Ammon's horn (tissue), 1 donor: Measurements from ENCODE around the gene ZNF814.
A peak's percentile ranks its signal among the peaks of the same experiment; 100 is the strongest.
"Not testable (repeated sequence)": the region's sequence is repeated elsewhere in the genome, so short reads cannot be mapped to it uniquely, and the experiment has no call there.

ENCODE experiments used
- DNase-seq: peaks from one replicate; pipeline ENCODE4 v3.0.0-alpha.2; 2016; ENCODE audit warnings: low spot score

The ZNF814 gene

DNA sequence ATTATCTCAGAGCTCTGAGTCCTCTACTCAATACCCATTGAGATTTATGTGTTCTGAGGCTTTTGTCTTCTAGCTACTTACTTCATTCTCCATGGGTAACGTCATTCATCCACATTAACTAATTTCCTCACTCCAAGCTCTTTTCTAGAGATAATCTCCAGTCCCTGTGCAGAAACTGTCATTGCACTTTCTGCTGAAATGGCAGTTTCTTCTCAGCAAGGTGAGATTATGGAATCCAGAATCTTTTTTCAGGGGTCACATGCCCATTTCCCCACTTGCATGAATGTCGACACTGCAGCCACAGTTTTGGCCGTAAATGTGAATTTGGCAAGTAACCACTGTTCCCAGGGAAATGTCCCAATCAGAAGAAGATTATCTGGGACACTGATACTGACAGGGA is 26.5 kb downstream of the ZNF814 start:
- DNase-seq: not testable (repeated sequence)

GRCh38 chr19:57854117-57854516 is 34.7 kb downstream of the ZNF814 start:
- not testable (repeated sequence) for DNase-seq

GRCh38 chr19:57851812-57852603 is 36.8 kb downstream of the ZNF814 start:
- not testable (repeated sequence) for DNase-seq

DNA sequence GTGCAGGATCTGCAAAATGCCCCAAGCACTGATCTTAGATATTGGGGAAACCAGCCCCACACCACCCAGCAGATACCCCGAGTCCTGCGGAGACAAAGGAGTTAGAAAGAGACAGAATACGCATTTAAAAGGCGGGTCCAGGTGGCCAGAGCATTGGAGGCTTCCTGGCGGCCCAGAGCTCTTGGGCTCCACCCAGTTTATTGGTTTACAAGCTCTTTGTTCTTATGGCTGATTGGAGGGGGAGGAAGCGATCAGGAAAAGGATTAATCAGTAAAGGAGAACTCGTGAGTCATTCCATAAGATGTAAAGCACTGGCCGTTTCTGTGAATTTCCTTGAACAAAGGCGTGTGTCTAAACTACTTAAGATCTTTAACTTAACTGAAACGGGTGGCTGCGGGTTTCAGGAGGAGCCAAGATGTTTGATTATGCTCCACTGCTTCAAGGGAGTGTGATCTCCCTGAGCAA is 38.3 kb downstream of the ZNF814 start:
- no peak for DNase-seq

GRCh38 chr19:57849666-57850473 is 39.0 kb downstream of the ZNF814 start, which contains the start of gene ZNF587:
Gene ZNF587 (plus strand): TSS chr19:57849859. CDS start chr19:57850039, 180 bp downstream.
- DNase-seq: peak; percentile 93

DNA sequence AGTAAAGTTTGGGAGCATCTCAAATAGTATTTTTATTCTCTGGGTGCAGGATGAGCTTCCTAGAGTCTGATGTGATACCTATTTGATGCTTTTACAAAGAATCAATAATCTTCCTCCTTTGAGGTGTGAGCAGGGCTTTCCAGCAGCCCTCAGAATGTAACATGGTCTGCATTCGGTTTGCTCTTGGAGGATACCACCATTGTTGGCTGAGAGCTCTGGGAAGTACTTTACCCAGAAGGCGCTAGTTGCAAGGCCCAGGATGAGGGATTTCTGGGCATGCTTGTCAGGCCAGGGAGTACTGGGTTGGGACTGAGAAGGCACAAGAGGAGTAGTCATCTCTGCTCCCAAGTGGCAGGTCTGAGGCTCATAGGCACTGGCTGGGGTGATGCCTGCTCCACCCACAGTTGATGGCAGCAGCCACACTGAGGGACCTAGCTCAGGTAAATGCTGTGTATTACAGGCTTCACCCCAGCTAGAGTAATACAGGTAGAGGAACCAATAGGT is 39.6 kb downstream of the ZNF814 start:
- not testable (repeated sequence) for DNase-seq

- DNase-seq: not testable (repeated sequence)
These were observed 41.7 kb downstream of the ZNF814 start for GRCh38 chr19:57847164-57847563.

DNA sequence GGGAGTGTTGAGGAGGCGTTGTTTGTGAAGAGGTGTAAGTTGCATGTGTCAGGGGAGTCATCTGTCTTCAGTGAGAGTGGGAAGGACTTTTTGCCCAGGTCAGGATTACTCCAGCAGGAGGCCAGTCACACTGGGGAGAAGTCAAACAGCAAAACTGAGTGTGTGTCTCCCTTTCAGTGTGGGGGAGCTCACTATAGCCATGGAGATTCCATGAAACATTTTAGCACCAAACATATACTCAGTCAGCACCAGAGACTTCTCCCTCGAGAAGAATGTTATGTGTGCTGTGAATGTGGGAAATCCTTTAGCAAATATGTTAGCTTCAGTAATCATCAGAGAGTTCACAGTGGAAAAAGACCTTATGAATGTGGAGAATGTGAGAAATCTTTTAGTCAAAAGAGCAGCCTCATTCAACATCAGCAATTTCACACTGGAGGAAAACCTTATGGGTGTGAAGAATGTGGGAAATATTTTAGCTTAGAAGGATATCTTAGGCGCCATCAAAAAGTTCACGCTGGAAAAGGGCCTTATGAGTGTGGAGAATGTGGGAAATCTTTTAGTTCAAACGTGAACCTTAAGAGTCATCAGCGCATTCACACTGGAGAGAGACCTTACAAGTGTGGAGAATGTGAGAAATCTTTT is 47.6 kb downstream of the ZNF814 start:
- DNase-seq: no peak

- not testable (repeated sequence) for DNase-seq
These were observed 50.1 kb downstream of the ZNF814 start for GRCh38 chr19:57838622-57839191.

GRCh38 chr19:57836991-57837390 is 51.8 kb downstream of the ZNF814 start:
- not testable (repeated sequence) for DNase-seq

DNA sequence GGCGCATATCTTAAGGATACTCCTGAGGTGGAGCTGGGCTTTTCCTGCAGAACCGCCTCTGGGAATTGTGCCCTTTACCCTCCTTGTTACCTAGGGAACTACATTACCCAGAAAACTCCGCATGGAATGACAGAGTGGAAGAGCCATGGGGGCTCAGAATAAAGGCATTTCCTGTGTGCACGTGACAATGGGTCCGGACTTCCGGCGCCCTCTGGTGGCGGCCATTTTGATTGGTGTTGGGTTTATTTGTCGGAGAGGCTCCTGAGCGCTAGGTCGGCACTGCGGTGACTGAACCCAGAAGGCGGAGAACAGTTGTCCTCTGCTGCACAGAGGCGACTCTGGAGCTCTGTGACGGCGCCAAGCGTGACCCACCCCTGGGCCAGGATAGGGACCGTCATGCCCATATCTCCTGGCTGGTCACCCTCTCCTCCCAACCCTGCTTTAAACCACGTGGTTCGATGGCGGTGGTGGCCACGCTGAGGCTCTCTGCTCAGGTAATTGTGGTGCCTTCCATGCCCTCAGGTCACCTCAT is 58.7 kb downstream of the ZNF814 start, which contains the start of gene ZNF587B:
TSS of gene ZNF587B (plus strand) at position 229 of the 532 bp plus-strand sequence. CDS start at position 459, 230 bp downstream.
- peak; percentile 64 for DNase-seq

GRCh38 chr19:57829316-57829715 is 59.5 kb downstream of the ZNF814 start:
- no peak for DNase-seq

- no peak for DNase-seq
These were observed 63.3 kb downstream of the ZNF814 start for GRCh38 chr19:57825511-57825910.

- DNase-seq: not testable (repeated sequence)
These were observed 65.2 kb downstream of the ZNF814 start for GRCh38 chr19:57823608-57824007.

DNA sequence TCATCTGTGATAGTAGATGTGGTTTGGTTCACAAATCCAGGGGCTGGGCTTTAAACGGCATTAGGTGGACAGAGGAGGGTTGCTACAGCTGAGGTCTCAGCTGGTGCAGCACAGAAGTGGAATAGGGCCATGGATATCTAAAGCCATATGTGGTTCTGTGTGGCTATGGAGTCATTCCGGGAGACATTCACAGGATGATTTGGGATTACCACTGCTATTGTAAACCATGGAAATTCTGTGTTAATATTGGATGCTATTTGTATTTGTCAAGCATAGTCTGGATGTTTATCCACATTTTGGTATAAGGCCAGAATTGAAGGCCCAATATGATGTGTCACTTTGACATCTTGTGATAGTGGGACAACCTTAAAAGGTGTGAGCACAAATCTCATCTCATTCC is 65.7 kb downstream of the ZNF814 start:
- DNase-seq: not testable (repeated sequence)

GRCh38 chr19:57821501-57821900 is 67.3 kb downstream of the ZNF814 start:
- DNase-seq: not testable (repeated sequence)

GRCh38 chr19:57821095-57821494 is 67.7 kb downstream of the ZNF814 start:
- DNase-seq: not testable (repeated sequence)

GRCh38 chr19:57820599-57820998 is 68.2 kb downstream of the ZNF814 start:
- no peak for DNase-seq

- DNase-seq: peak; percentile 95
These were observed 69.2 kb downstream of the ZNF814 start for GRCh38 chr19:57819475-57820148.

GRCh38 chr19:57818378-57818777 is 70.5 kb downstream of the ZNF814 start:
- DNase-seq: no peak

DNA sequence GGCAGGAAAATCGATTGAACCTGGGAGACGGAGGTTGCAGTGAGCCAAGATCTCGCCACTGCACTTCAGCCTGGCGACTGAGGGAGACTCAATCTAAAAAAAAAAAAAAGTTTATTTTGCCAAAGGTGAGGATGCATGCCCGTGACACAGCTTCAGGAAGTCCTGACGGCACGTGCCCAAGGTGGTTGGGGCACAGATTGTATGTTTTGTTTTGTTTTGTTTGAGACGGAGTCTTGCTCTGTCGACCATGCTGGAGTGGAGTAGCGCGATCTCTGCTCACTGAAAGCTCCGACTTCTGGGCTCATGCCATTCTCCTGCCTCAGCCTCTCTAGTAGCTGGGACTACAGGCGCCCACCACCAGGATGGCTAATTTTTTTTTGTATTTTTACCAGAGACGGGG is 70.9 kb downstream of the ZNF814 start:
- no peak for DNase-seq
